ENCODE data around the gene ANK3.

Gene ANK3

DNA sequence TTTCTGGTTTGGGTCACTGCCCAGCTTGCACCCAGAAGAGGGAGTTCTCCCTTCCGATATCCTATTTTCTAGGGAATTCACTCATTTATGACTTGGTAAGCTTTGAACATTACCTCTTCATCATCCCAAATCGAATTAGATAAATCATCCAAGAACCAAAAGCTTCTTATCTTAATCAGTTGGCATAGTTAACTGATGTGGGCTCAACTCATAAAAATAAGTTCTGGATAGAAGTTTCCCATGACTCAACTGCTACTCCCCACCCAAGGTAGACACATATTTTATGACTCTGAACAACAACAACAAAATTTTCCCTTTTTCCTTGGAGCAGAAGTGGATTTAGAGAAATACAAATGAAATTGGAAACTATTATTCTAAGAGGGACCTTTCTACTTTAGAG is 380.4 kb downstream of the ANK3 start:
- H3K9me3 ChIP-seq (replicated peaks; ENCODE audit: insufficient read depth, low read length) = no peaks in the 10 kb centered on the region
- H3K4me1 ChIP-seq (ENCODE audit: low read length) = no peaks in the 10 kb centered on the region
- no peak overlapping the region for H3K4me3 ChIP-seq (ENCODE audit: low read length)
- no peaks in the 10 kb centered on the region for H3K27me3 ChIP-seq (replicated peaks; ENCODE audit: insufficient read depth, low read length)
- no peaks in the 10 kb centered on the region for H3K9me2 ChIP-seq (replicated peaks; ENCODE audit: insufficient read depth, low read length)
- H3K4me2 ChIP-seq (ENCODE audit: low read depth, low read length) = no peak overlapping the region
- no peak overlapping the region for H3K9ac ChIP-seq (ENCODE audit: low read length)
- no peak overlapping the region for H2AFZ ChIP-seq (ENCODE audit: low read length)
- H3K36me3 ChIP-seq (replicated peaks; ENCODE audit: insufficient read depth, low read length) = no peaks in the 10 kb centered on the region
- TF ChIP-seq EZH2phosphoT487 (IDR thresholded peaks at IDR 0.05; ENCODE audit: low read length) = no peak
- TF ChIP-seq, protein P1, sequence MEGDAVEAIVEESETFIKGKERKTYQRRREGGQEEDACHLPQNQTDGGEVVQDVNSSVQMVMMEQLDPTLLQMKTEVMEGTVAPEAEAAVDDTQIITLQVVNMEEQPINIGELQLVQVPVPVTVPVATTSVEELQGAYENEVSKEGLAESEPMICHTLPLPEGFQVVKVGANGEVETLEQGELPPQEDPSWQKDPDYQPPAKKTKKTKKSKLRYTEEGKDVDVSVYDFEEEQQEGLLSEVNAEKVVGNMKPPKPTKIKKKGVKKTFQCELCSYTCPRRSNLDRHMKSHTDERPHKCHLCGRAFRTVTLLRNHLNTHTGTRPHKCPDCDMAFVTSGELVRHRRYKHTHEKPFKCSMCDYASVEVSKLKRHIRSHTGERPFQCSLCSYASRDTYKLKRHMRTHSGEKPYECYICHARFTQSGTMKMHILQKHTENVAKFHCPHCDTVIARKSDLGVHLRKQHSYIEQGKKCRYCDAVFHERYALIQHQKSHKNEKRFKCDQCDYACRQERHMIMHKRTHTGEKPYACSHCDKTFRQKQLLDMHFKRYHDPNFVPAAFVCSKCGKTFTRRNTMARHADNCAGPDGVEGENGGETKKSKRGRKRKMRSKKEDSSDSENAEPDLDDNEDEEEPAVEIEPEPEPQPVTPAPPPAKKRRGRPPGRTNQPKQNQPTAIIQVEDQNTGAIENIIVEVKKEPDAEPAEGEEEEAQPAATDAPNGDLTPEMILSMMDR (IDR thresholded peaks at IDR 0.05; ENCODE audit: low read length) = no peak
- TF ChIP-seq EZH2 (optimal IDR thresholded peaks at IDR 0.05; ENCODE audit: low read depth, low read length) = no peak
- no peak overlapping the region for H3K27ac ChIP-seq (ENCODE audit: low read length)
- H3K79me2 ChIP-seq (ENCODE audit: low read length) = no peaks in the 10 kb centered on the region
- H4K20me1 ChIP-seq (ENCODE audit: insufficient read depth, low read length) = no peaks in the 10 kb centered on the region
- no peak for DNase-seq
- H3F3A ChIP-seq (ENCODE audit: insufficient read depth, low read length) = no peaks in the 10 kb centered on the region

DNA sequence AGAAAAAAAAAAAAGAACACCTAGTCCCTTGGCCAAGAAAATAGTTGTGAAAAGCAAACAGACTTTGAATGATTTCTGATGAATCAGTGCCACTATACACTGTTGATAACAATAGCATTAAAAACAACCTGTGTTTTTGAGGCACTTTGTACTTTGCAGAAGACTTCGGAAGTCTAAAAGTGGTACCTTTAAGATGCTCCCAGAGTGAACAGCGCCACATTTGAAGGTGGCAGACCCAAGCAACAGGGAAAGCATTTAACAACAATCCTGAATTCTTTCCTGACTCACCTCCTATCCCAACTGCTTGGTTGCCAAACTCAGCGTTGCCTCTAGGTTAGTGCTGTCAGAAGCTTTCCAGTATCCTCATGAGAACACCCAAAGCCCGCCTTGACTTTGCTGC is 380.9 kb downstream of the ANK3 start:
- Histone ChIP-seq H3K27ac (ENCODE audit: low read length) (no peak overlapping the region), H4K20me1 (ENCODE audit: insufficient read depth, low read length) (no peaks in the 10 kb centered on the region), H3K36me3 (replicated peaks; ENCODE audit: insufficient read depth, low read length) (no peaks in the 10 kb centered on the region), H3F3A (ENCODE audit: insufficient read depth, low read length) (no peaks in the 10 kb centered on the region), H3K27me3 (replicated peaks; ENCODE audit: insufficient read depth, low read length) (no peaks in the 10 kb centered on the region), H3K4me1 (ENCODE audit: low read length) (no peaks in the 10 kb centered on the region), H3K9me3 (replicated peaks; ENCODE audit: insufficient read depth, low read length) (no peaks in the 10 kb centered on the region), H3K79me2 (ENCODE audit: low read length) (no peaks in the 10 kb centered on the region), H3K4me2 (ENCODE audit: low read depth, low read length) (no peak overlapping the region), H3K4me3 (ENCODE audit: low read length) (no peak overlapping the region), H3K9ac (ENCODE audit: low read length) (no peak overlapping the region), H2AFZ (ENCODE audit: low read length) (no peak overlapping the region), H3K9me2 (replicated peaks; ENCODE audit: insufficient read depth, low read length) (no peaks in the 10 kb centered on the region)
- TF ChIP-seq, protein P1 (IDR thresholded peaks at IDR 0.05; ENCODE audit: low read length) = no peak
- DNase-seq = no peak

DNA sequence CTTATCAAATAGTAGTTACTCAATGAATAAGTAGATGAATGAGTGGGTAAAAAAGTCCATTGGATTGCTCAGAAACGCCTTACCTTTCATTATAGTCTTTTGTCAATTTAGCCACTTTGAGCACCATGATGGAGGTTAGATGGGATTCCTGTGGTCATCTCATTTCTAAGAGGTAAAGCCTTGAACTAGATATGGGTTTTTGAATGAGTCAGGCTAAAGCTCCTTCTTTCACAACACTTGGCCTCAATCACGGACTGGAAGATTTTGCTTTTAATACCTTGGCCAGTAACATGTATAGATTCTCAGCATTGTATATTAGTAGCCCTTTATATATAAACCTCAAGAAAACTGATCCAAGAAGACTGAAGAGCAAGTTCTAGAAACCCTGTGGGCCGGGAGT is 383.6 kb downstream of the ANK3 start:
- H4K20me1 ChIP-seq (ENCODE audit: insufficient read depth, low read length) = no peaks in the 10 kb centered on the region
- no peak overlapping the region for H3K27ac ChIP-seq (ENCODE audit: low read length)
- no peaks in the 10 kb centered on the region for H3F3A ChIP-seq (ENCODE audit: insufficient read depth, low read length)
- no peaks in the 10 kb centered on the region for H3K36me3 ChIP-seq (replicated peaks; ENCODE audit: insufficient read depth, low read length)
- H2AFZ ChIP-seq (ENCODE audit: low read length) = no peak overlapping the region
- no peaks in the 10 kb centered on the region for H3K79me2 ChIP-seq (ENCODE audit: low read length)
- no peak overlapping the region for H3K9ac ChIP-seq (ENCODE audit: low read length)
- H3K27me3 ChIP-seq (replicated peaks; ENCODE audit: insufficient read depth, low read length) = no peaks in the 10 kb centered on the region
- H3K9me3 ChIP-seq (replicated peaks; ENCODE audit: insufficient read depth, low read length) = no peaks in the 10 kb centered on the region
- no peak for TF ChIP-seq EZH2phosphoT487 (IDR thresholded peaks at IDR 0.05; ENCODE audit: low read length)
- TF ChIP-seq, protein P1 (IDR thresholded peaks at IDR 0.05; ENCODE audit: low read length) = no peak
- no peak for DNase-seq
- no peaks in the 10 kb centered on the region for H3K4me1 ChIP-seq (ENCODE audit: low read length)
- no peaks in the 10 kb centered on the region for H3K9me2 ChIP-seq (replicated peaks; ENCODE audit: insufficient read depth, low read length)
- no peak overlapping the region for H3K4me3 ChIP-seq (ENCODE audit: low read length)
- no peak overlapping the region for H3K4me2 ChIP-seq (ENCODE audit: low read depth, low read length)

All from MM.1S (cell line).